NK-92 treated with Interleukin-12 subunit alpha and Interleukin-12 subunit beta, amount 100 ng/mL, for 24 hours (cell line): Measurements from ENCODE around the gene PET117.
"Not testable (repeated sequence)": the region's sequence is repeated elsewhere in the genome, so short reads cannot be mapped to it uniquely, and the experiment has no call there.

Source experiments
- DNase-seq: peaks from one replicate; lab custom pipeline; 2025; lab: John Stamatoyannopoulos, UW

PET117 gene, protein sequence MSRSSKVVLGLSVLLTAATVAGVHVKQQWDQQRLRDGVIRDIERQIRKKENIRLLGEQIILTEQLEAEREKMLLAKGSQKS

GRCh38 chr20:18137412-18138265, at the start of gene PET117, which contains the start of gene KAT14:
TSS of gene PET117 (plus strand) at chr20:18137863. CDS start at chr20:18137956, 93 bp downstream.
TSS of gene KAT14 (plus strand) at chr20:18137863. CDS start at chr20:18142661, 4,798 bp downstream.
- peak; percentile 78 for DNase-seq

DNA sequence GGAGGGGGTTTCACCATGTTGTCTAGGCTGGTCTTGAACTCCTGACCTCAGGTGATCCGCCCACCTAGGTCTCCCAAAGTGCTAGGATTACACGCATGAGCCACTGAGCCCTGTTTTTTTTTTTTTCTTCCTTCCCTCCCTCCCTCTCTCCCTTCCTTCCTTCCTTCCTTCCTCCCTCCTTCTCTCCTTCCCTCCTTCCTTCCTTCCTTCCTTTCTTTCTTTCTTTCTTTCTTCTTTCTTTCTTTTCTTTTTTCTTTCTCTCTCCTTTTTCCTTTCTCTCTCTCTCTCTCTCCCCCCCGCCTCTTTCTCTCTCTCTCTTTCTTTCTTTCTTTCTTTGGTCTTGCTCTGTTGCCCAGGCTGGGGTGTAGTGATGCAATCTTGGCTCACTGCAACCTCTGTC, 49.4 kb upstream of the PET117 start:
- DNase-seq: not testable (repeated sequence)

DNA sequence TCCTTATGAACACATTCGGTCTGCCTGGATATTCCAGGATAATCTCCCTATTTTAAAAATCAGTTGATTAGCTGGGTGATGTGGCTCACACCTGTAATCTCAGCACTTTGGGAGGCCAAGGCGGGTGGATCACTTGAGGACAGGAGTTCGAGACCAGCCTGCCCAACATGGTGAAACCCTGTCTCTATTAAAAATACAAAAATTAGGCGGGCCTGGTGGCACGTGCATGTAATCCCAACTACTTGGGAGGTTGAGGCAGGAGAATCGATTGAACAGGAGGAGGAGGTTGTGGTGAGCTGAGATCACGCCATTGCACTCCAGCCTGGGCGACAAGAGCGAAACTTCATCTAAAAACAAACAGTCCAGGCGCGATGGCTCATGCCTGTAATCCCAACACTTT, 48.8 kb upstream of the PET117 start:
- DNase-seq: not testable (repeated sequence)

- DNase-seq: no peak
Observed at GRCh38 chr20:18090044-18090443, 47.6 kb upstream of the PET117 start.

DNA sequence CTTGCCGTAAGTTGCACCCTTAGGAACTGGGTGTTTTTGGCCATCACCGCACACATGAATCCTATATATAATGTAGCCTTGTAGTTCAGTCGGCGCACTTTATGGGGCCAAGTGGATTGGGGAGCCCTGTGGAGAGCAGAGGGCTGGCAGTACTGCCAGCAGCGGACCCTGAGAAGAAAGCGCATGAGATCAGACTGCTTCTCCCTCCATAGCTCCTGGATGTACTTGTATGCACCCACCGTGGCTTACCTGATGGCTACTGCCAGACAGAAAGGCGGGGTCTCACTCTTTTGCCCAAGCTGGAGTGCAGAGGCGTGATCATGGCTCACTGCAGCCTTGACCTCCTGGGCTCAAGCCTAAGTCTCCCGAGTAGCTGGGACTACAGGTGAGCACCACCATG, 47.2 kb upstream of the PET117 start:
- no peak for DNase-seq

DNA sequence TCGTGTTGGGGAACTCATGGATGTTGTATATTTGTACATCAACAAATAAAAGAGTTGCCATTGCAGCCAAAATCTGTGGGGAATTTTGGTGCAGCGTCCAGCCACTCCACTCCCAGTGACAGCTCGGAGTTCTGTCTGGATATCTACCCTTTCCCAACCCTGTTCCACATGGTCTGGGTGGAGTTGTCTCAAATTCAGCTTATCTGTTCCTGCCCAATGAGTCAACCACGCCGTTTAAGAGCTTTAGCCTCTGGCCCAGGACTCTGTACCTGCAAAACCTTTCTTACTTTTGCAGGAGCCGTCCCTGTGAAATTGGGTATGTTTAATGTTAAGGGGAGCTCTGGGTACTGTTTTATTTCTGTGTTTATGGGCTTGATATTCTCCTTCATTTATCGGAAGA, 46.0 kb upstream of the PET117 start:
- no peak for DNase-seq

DNA sequence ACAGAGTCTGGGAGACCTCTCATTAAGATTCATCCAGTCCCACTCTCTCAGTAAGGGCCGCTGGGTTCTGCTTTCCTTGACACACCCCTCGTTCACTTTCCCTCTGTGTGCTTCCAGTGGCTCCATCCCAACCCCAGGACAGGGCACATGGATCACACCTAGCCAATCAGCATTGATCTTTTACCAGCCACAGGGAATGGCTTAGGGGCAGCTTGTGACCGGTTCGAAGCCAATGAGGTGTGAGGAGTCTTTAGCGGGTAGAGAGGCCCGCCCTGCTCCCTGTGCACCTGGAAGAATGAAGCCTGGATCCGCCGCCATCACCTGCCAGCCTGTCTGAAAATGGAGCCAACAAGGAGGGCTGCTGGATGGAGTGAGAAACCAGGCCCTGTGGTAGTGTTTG, 44.8 kb upstream of the PET117 start:
- no peak for DNase-seq

GRCh38 chr20:18093388-18093787, 44.3 kb upstream of the PET117 start:
- no peak for DNase-seq

DNA sequence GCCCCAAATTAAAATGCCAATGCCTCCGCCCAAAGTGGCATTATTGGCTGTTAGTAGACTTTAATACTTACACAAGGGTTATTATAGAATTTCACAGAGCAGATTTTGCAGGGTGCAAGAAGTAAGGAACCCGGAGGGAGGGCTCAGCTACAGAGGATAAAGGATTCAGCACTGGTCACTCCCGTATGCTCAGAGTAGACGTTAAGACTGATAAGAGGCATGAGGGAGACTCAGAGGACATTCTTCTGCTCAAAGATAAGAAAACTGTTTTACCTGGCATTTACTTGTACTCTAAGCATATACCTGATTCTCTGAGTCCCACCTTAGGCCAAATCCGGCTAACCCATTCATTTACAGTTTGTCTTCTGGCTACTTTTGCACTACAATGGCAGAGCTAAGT, 43.5 kb upstream of the PET117 start:
- DNase-seq: no peak

DNA sequence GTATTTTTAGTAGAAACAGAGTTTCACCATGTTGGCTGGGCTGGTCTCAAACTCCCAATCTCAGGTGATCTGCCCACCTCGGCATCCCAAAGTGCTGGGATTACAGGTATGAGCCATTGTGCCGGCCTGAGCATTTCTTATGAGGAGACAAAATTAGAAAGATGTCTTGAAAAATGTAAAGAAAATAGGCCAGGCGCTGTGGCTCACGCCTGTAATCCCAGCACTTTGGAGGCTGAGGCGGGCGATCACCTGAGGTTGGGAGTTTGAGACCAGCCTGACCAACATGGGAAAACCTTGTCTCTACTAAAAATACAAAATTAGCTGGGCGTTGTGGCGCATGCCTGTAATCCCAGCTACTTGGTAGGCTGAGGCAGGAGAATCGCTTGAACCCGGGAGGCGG, 37.1 kb upstream of the PET117 start:
- DNase-seq: not testable (repeated sequence)

DNA sequence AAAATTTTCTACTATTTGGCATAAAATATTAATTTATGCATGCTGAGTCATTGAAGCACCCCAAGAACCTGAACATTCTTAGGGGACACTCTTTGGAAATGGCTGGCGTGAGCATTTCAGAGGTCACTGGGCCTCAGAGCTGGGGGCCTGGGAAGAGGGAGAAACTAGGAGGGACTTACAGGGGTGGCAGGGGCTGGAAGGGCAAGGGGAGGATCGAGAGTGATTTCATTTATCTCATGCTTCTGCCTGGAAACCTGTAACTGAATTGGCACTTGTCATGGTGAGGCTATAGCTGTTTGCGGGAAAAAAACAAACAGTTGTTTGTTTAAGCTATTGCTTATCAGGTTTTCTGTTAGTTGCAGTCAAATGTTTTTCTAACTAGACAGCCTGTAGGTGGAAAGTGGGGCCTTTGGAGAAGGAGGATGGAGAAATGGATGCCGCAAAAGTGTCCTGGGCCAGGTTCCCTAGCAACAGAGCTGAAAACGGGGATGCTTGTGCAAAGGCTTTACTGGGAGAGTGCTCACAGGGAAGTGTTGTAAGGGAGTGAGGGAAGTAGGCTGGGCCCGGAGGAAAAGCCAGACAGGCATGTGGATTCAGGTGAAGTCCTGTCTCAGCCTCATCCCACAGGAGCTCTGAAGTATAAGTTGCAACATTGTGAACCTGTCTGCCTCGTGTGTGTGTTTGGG, 36.4 kb upstream of the PET117 start:
- no peak for DNase-seq

- no peak for DNase-seq
Observed at GRCh38 chr20:18103497-18103896, 34.2 kb upstream of the PET117 start.

DNA sequence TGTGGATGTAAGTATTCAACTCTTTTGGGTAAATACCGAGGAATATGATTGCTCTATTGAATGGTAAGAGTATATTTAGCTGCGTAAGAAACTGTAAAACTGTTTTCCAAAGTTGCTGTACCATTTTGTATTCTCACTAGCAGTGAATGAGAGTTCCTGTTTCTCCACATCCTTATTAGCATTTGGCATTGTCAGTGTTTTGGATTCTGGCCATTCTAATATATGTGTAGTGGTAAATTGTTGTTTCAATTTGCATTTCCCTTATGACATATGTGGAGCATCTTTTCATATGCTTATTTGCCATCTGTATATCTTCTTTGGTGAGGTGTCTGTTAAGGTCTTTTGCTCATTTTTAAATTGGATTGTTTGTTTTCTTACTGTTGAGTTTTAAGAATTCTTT, 29.3 kb upstream of the PET117 start:
- no peak for DNase-seq

DNA sequence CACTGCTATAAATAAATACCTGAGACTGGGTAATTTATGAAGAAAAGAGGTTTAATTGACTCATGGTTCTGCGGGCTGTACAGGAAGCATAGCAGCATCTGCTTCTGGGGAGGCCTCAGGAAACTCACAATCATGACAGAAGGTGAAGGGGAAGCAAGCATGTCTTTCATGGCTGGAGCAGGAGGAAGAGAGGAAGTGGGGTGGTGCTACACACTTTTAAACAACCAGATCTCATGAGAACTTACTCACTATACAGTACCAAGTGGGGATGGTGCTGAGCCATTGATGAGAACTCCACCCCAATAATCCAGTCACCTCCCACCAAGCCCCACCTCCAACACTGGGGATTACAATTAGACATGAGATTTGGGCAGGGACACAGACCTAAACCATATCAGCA, 9.1 kb upstream of the PET117 start:
- DNase-seq: not testable (repeated sequence)

DNA sequence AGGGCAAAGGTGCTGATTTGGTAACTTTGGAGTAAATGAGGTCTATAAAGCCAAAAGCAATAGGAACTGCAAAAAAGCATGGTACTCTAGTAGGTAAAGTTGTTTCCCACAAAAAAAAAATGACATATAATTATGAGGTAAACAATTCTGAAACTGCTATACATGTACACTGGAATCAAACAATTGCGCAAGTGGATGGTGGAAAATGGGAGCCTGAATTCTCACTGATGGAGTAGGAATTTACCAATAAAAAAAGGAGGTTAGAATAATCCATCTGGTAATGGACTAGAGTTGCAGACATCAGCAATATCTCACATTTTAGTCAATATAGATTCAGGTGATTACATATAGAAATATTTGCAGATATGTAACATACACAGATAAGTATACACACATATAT, 5.0 kb upstream of the PET117 start:
- DNase-seq: no peak

DNA sequence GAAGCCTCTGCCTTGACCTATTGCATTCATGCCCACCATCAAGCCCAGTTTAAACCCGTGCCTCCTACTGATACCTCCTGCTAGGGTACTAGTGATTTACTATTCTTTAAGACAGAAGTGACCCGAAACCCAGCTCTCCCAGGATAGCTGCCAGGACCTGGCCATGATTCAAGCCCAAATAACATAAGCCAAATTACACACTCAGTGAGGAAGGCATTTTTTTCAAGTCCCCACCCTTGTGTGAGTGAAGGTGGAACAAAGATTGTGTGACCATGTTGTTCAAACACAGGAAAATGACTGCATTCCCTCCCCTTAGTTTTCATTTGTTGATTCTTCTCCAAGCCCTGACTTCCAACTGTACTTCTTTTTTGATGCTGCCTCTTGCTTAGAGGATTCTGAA, 3.7 kb upstream of the PET117 start:
- no peak for DNase-seq

- DNase-seq: no peak
Observed at GRCh38 chr20:18138266-18138582, 561 bp downstream of the PET117 start.

- no peak for DNase-seq
Observed at GRCh38 chr20:18138639-18139583, 1.2 kb downstream of the PET117 start.

GRCh38 chr20:18139832-18140231, 2.2 kb downstream of the PET117 start:
- no peak for DNase-seq

- DNase-seq: no peak
Observed at GRCh38 chr20:18144541-18145099, 7.0 kb downstream of the PET117 start.

- no peak for DNase-seq
Observed at GRCh38 chr20:18154342-18154741, 16.7 kb downstream of the PET117 start.

DNA sequence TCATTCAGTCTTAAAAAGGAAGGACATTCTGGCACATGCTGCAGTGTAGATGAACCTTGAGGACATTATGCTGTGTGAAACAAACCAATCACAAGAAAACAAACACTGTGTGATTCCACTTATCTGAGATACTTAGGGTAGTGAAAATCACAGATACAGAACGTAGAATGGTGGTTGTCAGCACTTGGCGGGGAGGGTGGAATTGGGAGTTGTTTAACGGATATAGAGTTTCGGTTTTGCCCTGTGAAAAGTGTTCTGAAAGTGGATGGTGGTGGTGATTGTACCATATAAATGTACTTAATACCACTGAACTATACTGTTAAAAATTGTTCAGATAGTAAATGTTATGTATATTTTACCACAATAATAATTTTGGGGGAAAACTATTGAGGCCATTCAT, 18.4 kb downstream of the PET117 start:
- DNase-seq: no peak
